Neuron (in vitro differentiated cells): ENCODE data around the gene PRDX2.

Source experiments
- H2AFZ ChIP-seq: one replicate; pipeline ENCODE4 v1.6.1; 2013; ENCODE audit warnings: low read depth, mild to moderate bottlenecking, inconsistent platforms, low read length, moderate library complexity
- H3K27me3 ChIP-seq: one replicate; pipeline ENCODE4 v1.6.1; 2013; ENCODE audit warnings: low read length; ENCODE audit not compliant: insufficient read depth
- H3K36me3 ChIP-seq: one replicate; pipeline ENCODE4 v1.6.1; 2013; ENCODE audit warnings: low read length; ENCODE audit not compliant: insufficient read depth
- H3K4me1 ChIP-seq: one replicate; pipeline ENCODE4 v1.6.1; 2013; ENCODE audit warnings: low read length; ENCODE audit not compliant: insufficient read depth
- H3K4me3 ChIP-seq: 2 replicates; pipeline ENCODE4 v1.5.1; 2013; ENCODE audit warnings: mild to moderate bottlenecking, low read length, moderate library complexity
- H3K9me3 ChIP-seq: one replicate; pipeline ENCODE4 v1.6.1; 2013; ENCODE audit warnings: low read length

The PRDX2 gene

DNA sequence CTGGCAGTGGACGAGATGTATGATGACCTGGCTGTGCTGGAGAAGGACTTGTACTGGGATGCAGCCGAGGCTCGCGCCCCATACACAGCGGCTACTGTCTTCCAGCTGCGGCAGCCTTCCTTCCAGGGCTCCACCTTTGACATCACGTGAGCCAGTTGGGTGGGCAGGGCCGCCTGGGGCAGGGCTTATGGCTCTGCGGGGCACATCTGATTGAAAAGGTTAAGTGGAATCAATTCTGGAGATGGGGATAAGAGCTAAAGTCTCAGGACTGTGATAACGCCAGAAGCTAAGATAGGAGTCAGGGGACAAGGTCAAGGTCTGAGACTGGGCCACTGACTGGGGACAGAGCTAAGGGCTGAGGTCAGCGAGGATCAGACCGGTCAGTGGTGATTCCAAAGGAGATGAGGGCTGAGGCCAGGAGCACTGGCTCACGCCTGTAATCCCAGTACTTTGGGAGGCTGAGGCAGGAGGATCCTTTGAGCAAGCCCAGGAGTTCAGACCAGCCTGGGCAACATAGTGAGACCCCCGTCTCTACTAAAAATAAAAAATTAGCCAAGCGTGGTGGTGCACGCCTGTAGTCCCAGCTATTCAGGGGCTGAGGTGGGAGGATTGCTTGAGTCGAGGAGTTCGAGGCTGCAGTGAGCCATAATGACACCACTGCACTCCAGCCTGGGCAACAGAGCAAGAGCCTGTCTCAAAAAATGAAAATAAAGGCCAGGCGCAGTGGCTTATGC is 45.3 kb downstream of the PRDX2 start:
- H3K27me3 ChIP-seq = peaks cover 8% of the 10 kb centered on the region
- no peaks in the 10 kb centered on the region for H3K4me1 ChIP-seq
- H3K9me3 ChIP-seq = no peaks in the 10 kb centered on the region
- no peaks in the 10 kb centered on the region for H3K36me3 ChIP-seq
- no peak overlapping the region for H3K4me3 ChIP-seq
- no peak overlapping the region for H2AFZ ChIP-seq

DNA sequence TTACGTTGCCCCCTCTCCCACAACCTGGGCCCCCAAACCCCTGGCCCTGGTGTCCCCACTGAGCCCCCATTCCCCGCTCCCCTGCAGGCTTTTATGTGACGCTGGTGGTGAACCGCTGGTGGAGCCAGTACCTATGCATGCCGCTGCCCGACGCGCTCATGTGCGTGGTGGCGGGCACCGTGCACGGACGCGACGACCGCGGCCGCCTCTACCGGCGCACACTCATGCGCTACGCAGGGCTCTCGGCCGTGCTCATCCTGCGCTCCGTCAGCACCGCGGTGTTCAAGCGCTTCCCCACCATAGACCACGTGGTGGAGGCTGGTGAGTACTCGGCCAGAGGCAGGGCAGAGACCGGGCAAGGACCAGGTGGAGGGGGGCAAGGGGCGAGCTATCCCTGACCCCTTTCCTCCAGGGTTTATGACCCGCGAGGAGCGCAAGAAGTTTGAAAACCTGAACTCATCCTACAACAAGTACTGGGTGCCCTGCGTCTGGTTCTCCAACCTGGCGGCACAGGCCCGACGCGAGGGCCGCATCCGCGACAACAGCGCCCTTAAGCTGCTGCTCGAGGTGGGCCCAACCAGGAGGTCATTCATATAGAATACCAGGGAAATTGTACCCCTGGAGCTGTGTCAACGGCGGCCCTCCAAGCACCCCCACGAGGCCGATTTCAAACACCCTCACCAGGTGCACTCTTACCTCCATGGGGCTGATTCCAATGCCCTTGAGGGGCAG is 47.0 kb downstream of the PRDX2 start:
- Histone ChIP-seq H3K4me1 (no peaks in the 10 kb centered on the region), H3K4me3 (no peak overlapping the region), H3K36me3 (no peaks in the 10 kb centered on the region), H3K9me3 (no peaks in the 10 kb centered on the region), H3K27me3 (peaks cover 21% of the 10 kb centered on the region), H2AFZ (no peak overlapping the region)

DNA sequence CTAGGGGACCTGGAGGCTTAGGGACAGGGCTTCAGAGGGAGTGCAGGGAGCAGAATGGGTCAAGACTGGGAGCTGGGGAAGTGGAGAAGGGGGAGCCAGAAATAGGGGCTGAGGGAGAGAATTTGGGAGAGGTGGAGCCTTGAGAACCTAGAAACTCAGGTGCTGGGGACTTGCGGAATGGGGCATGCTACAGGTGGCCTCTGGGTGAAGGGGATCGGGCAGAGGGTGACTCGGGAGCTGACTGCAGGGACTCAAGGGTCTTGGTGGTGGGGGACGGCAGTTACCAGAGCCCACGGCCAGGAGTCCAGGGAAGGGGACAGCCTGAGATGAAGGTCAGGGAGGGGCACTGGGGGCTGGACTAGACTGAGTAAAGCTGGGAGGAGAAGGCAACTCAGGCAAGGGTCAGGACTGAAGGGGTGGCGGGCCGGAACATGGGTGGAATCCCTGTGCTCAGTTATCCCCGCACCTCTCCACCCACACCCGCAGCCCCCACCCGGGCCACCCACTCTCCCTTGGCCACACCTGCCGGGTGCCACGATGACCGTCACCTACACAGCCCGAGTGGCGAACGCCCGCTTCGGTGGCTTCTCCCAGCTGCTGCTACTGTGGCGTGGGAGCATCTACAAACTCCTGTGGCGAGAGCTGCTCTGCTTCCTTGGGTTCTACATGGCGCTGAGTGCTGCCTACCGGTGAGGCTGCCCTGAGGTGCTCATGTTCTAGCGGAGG is 49.4 kb downstream of the PRDX2 start:
- no peak overlapping the region for H2AFZ ChIP-seq
- H3K36me3 ChIP-seq = peaks cover 6% of the 10 kb centered on the region
- peaks cover 23% of the 10 kb centered on the region for H3K27me3 ChIP-seq
- peaks cover 6% of the 10 kb centered on the region for H3K9me3 ChIP-seq
- H3K4me1 ChIP-seq = no peaks in the 10 kb centered on the region
- no peak overlapping the region for H3K4me3 ChIP-seq

DNA sequence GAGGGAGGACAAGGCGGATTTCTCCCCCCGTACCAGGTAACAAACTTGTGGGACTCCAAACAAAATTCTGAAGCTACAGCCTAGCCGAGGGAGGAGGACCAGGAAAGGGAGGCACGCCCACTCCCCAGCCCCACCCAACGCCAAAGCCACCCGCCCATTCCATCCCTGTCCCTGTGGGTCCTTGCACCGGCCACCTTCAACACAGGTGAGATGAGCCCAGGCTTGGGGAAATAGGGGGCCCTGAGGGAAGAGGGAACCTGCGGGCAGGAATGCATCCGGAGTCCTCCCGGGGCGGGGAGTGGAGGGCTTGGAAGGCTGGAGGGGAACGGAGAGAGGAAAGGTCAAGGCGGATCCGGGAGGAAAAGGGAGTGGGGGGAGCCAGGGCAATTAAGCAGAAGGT is 50.0 kb downstream of the PRDX2 start, which contains the start of gene BEST2:
Gene BEST2, plus strand, starts transcription at position 157 of the 400 bp plus-strand sequence. CDS start 802 bp downstream, outside the sequence.
- Histone ChIP-seq H3K4me1 (no peaks in the 10 kb centered on the region), H3K9me3 (peaks cover 9% of the 10 kb centered on the region), H2AFZ (no peak within 1 kb of the TSS), H3K4me3 (no peak within 1 kb of the TSS), H3K36me3 (peaks cover 10% of the 10 kb centered on the region), H3K27me3 (peaks cover 23% of the 10 kb centered on the region)

DNA sequence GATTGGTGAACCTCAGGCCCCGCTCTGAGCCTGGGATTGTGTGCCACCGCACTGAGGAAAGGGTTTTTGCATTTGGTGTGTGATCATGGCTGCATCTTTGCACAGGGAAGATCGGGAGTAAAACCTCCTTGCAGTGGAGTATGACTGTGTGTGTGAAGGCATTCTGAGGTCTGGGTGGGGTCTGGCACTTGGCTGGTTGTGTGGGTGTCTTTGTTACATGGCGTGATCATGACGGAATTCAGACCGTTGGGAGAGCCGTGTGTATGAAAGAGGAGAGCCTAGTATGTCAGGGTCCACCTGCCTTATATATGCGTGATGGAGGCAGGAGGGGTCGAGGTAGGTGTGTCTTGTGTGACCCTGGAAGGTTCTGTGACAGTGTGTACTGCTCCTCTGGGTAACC is 50.7 kb downstream of the PRDX2 start:
- H3K36me3 ChIP-seq = peaks cover 11% of the 10 kb centered on the region
- no peaks in the 10 kb centered on the region for H3K4me1 ChIP-seq
- peaks cover 9% of the 10 kb centered on the region for H3K9me3 ChIP-seq
- H3K4me3 ChIP-seq = no peak overlapping the region
- H3K27me3 ChIP-seq = peaks cover 23% of the 10 kb centered on the region
- no peak overlapping the region for H2AFZ ChIP-seq

DNA sequence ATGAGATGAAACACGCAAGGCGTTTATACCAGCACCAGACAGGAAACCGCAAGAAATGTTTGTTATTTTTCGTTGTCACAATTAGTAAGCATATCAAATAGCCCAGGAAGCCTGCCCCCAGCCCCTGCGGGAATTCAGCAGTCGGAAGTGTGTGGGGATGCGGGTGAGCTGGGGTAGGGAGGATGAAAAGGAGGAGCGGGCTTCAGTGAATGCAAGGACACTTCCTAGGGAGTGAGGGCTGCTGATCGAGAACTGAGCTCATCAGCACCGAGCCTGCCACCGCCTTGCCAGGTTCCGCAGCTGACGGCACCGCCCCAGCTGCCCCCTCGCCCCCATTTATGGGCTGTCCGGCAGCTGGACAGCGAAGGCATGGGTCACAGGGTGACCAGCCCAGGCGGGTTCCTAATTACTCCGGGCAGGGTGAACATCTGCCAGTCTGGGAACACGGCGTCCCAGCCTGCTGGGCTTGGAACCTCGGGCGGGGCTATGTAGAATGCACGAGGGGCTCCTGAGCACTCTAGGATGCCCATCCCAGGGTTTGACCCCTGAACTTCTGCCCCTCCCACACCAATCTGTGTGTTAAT is 51.6 kb downstream of the PRDX2 start:
- Histone ChIP-seq H3K27me3 (peaks cover 23% of the 10 kb centered on the region), H3K36me3 (peaks cover 18% of the 10 kb centered on the region), H3K4me3 (no peak overlapping the region), H3K4me1 (no peaks in the 10 kb centered on the region), H3K9me3 (peaks cover 9% of the 10 kb centered on the region), H2AFZ (no peak overlapping the region)

DNA sequence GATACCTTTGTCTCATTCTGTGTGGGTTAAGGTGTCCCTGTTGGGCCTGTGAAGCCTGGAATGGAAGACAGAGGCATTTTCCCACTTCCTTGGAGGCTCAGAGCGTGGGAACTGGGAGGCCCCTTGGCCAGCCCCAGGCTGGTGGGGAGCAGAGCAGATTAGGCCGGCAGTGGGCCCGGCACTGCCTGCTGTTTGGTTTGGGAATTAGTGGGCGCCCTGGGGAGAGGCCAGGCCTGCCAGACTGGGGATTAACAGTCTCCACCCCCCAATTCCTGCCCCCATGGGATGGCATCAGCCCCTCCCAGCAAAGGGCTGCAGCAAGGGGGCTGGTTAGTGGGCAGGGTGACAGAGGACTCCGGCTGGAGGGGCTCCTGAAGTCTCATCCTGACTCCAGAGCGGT is 53.1 kb downstream of the PRDX2 start:
- peaks cover 25% of the 10 kb centered on the region for H3K36me3 ChIP-seq
- H3K4me3 ChIP-seq = no peak overlapping the region
- peaks cover 9% of the 10 kb centered on the region for H3K9me3 ChIP-seq
- no peaks in the 10 kb centered on the region for H3K4me1 ChIP-seq
- H3K27me3 ChIP-seq = peaks cover 23% of the 10 kb centered on the region
- H2AFZ ChIP-seq = no peak overlapping the region
